ENCODE results near the gene GPN2.
"Not testable (repeated sequence)": the region's sequence is repeated elsewhere in the genome, so short reads cannot be mapped to it uniquely, and the experiment has no call there.

Gene GPN2

GRCh38 chr1:26887125-26887524, 3.0 kb downstream of the GPN2 start:
- Histone ChIP-seq H3K79me2 (ENCODE audit: control insufficient read depth, insufficient read depth, low read length, poor library complexity) (peaks cover 10% of the 10 kb centered on the region), H3K27ac (ENCODE audit: low read depth, low read length) (no peak overlapping the region), H2BK5ac (ENCODE audit: low read depth, low read length, poor library complexity) (no peak overlapping the region), H4K12ac (ENCODE audit: low read depth, low read length) (no peak overlapping the region), H3K9ac (ENCODE audit: low read length) (no peak overlapping the region), H3K4ac (ENCODE audit: low read depth, low read length) (no peak overlapping the region), H3K4me3 (ENCODE audit: low read depth, low read length) (no peak overlapping the region), H3K14ac (ENCODE audit: low read length) (no peak overlapping the region), H3K18ac (ENCODE audit: low read length) (no peak overlapping the region), H3K4me1 (ENCODE audit: control insufficient read depth in 1 of 2, insufficient read depth in 2 of 2, low read length in 2 of 2) (peaks cover 7 to 9% of the 10 kb centered on the region in 2 experiments), H3K27me3 (ENCODE audit: insufficient read depth, low read length) (no peaks in the 10 kb centered on the region), H3K9me3 (ENCODE audit: insufficient read depth, low read depth, low read length) (peaks cover 2% of the 10 kb centered on the region), H3K36me3 (ENCODE audit: control insufficient read depth in 1 of 2, insufficient read depth in 2 of 2, low read length in 2 of 2) (peaks cover 46 to 57% of the 10 kb centered on the region in 2 experiments), H2BK12ac (ENCODE audit: low read length) (no peak overlapping the region), H3K79me1 (ENCODE audit: low read length) (peaks cover 9% of the 10 kb centered on the region), H2AK5ac (ENCODE audit: low read length) (no peak overlapping the region), H3K23ac (ENCODE audit: low read length) (no peak overlapping the region), H4K91ac (ENCODE audit: low read depth, low read length) (no peak overlapping the region), H4K8ac (ENCODE audit: low read depth, low read length) (no peak overlapping the region), H3K4me2 (ENCODE audit: low read length) (no peak overlapping the region), H2AFZ (ENCODE audit: insufficient read depth, low read length, poor library complexity) (no peak overlapping the region), H2BK120ac (ENCODE audit: insufficient read depth, low read length, poor library complexity) (no peak overlapping the region)
- peak in 1 of 2 donors; percentile 60 for DNase-seq
- WGBS (ENCODE audit: extremely low coverage, insufficient coverage, insufficient read length): no CpG with 5 or more reads among the region's 1 CpG

GRCh38 chr1:26882696-26883463, 7.2 kb downstream of the GPN2 start:
- Histone ChIP-seq H3K79me1 (ENCODE audit: low read length) (no peaks in the 10 kb centered on the region), H3K18ac (ENCODE audit: low read length) (no peak overlapping the region), H3K27ac (ENCODE audit: low read depth, low read length) (no peak overlapping the region), H4K12ac (ENCODE audit: low read depth, low read length) (no peak overlapping the region), H3K4me1 (ENCODE audit: control insufficient read depth in 1 of 2, insufficient read depth in 2 of 2, low read length in 2 of 2) (no peaks in the 10 kb centered on the region), H2AFZ (ENCODE audit: insufficient read depth, low read length, poor library complexity) (no peak overlapping the region), H3K23ac (ENCODE audit: low read length) (no peak overlapping the region), H3K4me3 (ENCODE audit: low read depth, low read length) (no peak overlapping the region), H2BK5ac (ENCODE audit: low read depth, low read length, poor library complexity) (no peak overlapping the region), H2AK5ac (ENCODE audit: low read length) (no peak overlapping the region), H2BK120ac (ENCODE audit: insufficient read depth, low read length, poor library complexity) (no peak overlapping the region), H3K79me2 (ENCODE audit: control insufficient read depth, insufficient read depth, low read length, poor library complexity) (no peaks in the 10 kb centered on the region), H3K9me3 (ENCODE audit: insufficient read depth, low read depth, low read length) (peaks cover 2% of the 10 kb centered on the region), H2BK12ac (ENCODE audit: low read length) (no peak overlapping the region), H3K4me2 (ENCODE audit: low read length) (no peak overlapping the region), H3K4ac (ENCODE audit: low read depth, low read length) (no peak overlapping the region), H3K27me3 (ENCODE audit: insufficient read depth, low read length) (no peaks in the 10 kb centered on the region), H4K8ac (ENCODE audit: low read depth, low read length) (no peak overlapping the region), H3K14ac (ENCODE audit: low read length) (no peak overlapping the region), H4K91ac (ENCODE audit: low read depth, low read length) (no peak overlapping the region), H3K9ac (ENCODE audit: low read length) (no peak overlapping the region), H3K36me3 (ENCODE audit: control insufficient read depth in 1 of 2, insufficient read depth in 2 of 2, low read length in 2 of 2) (peaks cover 47 to 70% of the 10 kb centered on the region in 2 experiments)
- DNase-seq: no peak
- WGBS (ENCODE audit: extremely low coverage, insufficient coverage, insufficient read length): 100% methylated on average over 1 of the region's 5 CpGs

GRCh38 chr1:26881611-26882010, 8.5 kb downstream of the GPN2 start:
- H3K4me1 ChIP-seq (ENCODE audit: control insufficient read depth in 1 of 2, insufficient read depth in 2 of 2, low read length in 2 of 2): not testable (repeated sequence)

GRCh38 chr1:26879793-26880192, 10.3 kb downstream of the GPN2 start:
- H2BK12ac ChIP-seq (ENCODE audit: low read length): no peak overlapping the region
- no peak overlapping the region for H3K4ac ChIP-seq (ENCODE audit: low read depth, low read length)
- H2AK5ac ChIP-seq (ENCODE audit: low read length): no peak overlapping the region
- H2BK5ac ChIP-seq (ENCODE audit: low read depth, low read length, poor library complexity): no peak overlapping the region
- H3K79me2 ChIP-seq (ENCODE audit: control insufficient read depth, insufficient read depth, low read length, poor library complexity): no peaks in the 10 kb centered on the region
- no CpG with 5 or more reads among the region's 4 CpGs for WGBS (ENCODE audit: extremely low coverage, insufficient coverage, insufficient read length)
- peaks cover 3% of the 10 kb centered on the region for H3K79me1 ChIP-seq (ENCODE audit: low read length)
- H3K27ac ChIP-seq (ENCODE audit: low read depth, low read length): no peak overlapping the region
- peaks cover 0 to 5% of the 10 kb centered on the region in 2 experiments for H3K4me1 ChIP-seq (ENCODE audit: control insufficient read depth in 1 of 2, insufficient read depth in 2 of 2, low read length in 2 of 2)
- H3K18ac ChIP-seq (ENCODE audit: low read length): no peak overlapping the region
- no peak overlapping the region for H2BK120ac ChIP-seq (ENCODE audit: insufficient read depth, low read length, poor library complexity)
- H3K14ac ChIP-seq (ENCODE audit: low read length): no peak overlapping the region
- H3K4me3 ChIP-seq (ENCODE audit: low read depth, low read length): no peak overlapping the region
- H4K8ac ChIP-seq (ENCODE audit: low read depth, low read length): no peak overlapping the region
- H4K91ac ChIP-seq (ENCODE audit: low read depth, low read length): no peak overlapping the region
- no peak overlapping the region for H4K12ac ChIP-seq (ENCODE audit: low read depth, low read length)
- H3K9me3 ChIP-seq (ENCODE audit: insufficient read depth, low read depth, low read length): no peaks in the 10 kb centered on the region
- H3K9ac ChIP-seq (ENCODE audit: low read length): no peak overlapping the region
- no peak overlapping the region for H3K23ac ChIP-seq (ENCODE audit: low read length)
- no peak for DNase-seq
- H2AFZ ChIP-seq (ENCODE audit: insufficient read depth, low read length, poor library complexity): no peak overlapping the region
- H3K4me2 ChIP-seq (ENCODE audit: low read length): no peak overlapping the region
- peaks cover 41 to 65% of the 10 kb centered on the region in 2 experiments for H3K36me3 ChIP-seq (ENCODE audit: control insufficient read depth in 1 of 2, insufficient read depth in 2 of 2, low read length in 2 of 2)
- H3K27me3 ChIP-seq (ENCODE audit: insufficient read depth, low read length): no peaks in the 10 kb centered on the region

More at GRCh38 chr1:26881611-26882010, 8.5 kb downstream of the GPN2 start:
- not testable (repeated sequence) for H3K18ac ChIP-seq (ENCODE audit: low read length); H3K79me2 ChIP-seq (ENCODE audit: control insufficient read depth, insufficient read depth, low read length, poor library complexity); H3K9me3 ChIP-seq (ENCODE audit: insufficient read depth, low read depth, low read length); H3K9ac ChIP-seq (ENCODE audit: low read length); H2AK5ac ChIP-seq (ENCODE audit: low read length); H3K4ac ChIP-seq (ENCODE audit: low read depth, low read length); H2BK5ac ChIP-seq (ENCODE audit: low read depth, low read length, poor library complexity); H3K4me3 ChIP-seq (ENCODE audit: low read depth, low read length); H2BK120ac ChIP-seq (ENCODE audit: insufficient read depth, low read length, poor library complexity); DNase-seq; H3K23ac ChIP-seq (ENCODE audit: low read length); H2AFZ ChIP-seq (ENCODE audit: insufficient read depth, low read length, poor library complexity); H4K91ac ChIP-seq (ENCODE audit: low read depth, low read length); H4K12ac ChIP-seq (ENCODE audit: low read depth, low read length); H3K4me2 ChIP-seq (ENCODE audit: low read length); H3K79me1 ChIP-seq (ENCODE audit: low read length); H2BK12ac ChIP-seq (ENCODE audit: low read length); H4K8ac ChIP-seq (ENCODE audit: low read depth, low read length); H3K27ac ChIP-seq (ENCODE audit: low read depth, low read length); H3K27me3 ChIP-seq (ENCODE audit: insufficient read depth, low read length); H3K14ac ChIP-seq (ENCODE audit: low read length)
- H3K36me3 ChIP-seq (ENCODE audit: control insufficient read depth in 1 of 2, insufficient read depth in 2 of 2, low read length in 2 of 2): peaks cover 52 to 77% of the 10 kb centered on the region in 2 experiments
- WGBS (ENCODE audit: extremely low coverage, insufficient coverage, insufficient read length): no CpG with 5 or more reads among the region's 6 CpGs

All from trophoblast cell (in vitro differentiated cells and primary cell).